RWPE1 (cell line): ENCODE data around the gene UBASH3A.

Source experiments
- CTCF ChIA-PET: fragments of 350-600 bp; sonication (Branson Sonifier 250); formaldehyde crosslinking; extraction: SDS; loops from one replicate; lab custom pipeline; 2021; lab: Yijun Ruan, JAX
- POLR2A ChIA-PET: fragments of 400-600 bp; formaldehyde crosslinking; extraction: SDS; loops from one replicate; lab custom pipeline; 2020; ENCODE audit warnings: antibody characterized with exemption; ENCODE audit not compliant: low non-redundant PET; lab: Yijun Ruan, JAX
- DNase-seq: peaks from one replicate; pipeline ENCODE4 v3.0.0; 2012; ENCODE audit warnings: low spot score
- H3K27ac ChIP-seq: fragments of 450-650 bp; 2 replicates; pipeline ENCODE4 v1.5.1; 2017
- TF ChIP-seq, protein P1 (sequence below): fragments of 450-650 bp; conservative IDR thresholded peaks from 2 replicates; pipeline ENCODE4 v1.5.1; 2017; ENCODE audit warnings: low read depth, mild to moderate bottlenecking

The UBASH3A gene

DNA sequence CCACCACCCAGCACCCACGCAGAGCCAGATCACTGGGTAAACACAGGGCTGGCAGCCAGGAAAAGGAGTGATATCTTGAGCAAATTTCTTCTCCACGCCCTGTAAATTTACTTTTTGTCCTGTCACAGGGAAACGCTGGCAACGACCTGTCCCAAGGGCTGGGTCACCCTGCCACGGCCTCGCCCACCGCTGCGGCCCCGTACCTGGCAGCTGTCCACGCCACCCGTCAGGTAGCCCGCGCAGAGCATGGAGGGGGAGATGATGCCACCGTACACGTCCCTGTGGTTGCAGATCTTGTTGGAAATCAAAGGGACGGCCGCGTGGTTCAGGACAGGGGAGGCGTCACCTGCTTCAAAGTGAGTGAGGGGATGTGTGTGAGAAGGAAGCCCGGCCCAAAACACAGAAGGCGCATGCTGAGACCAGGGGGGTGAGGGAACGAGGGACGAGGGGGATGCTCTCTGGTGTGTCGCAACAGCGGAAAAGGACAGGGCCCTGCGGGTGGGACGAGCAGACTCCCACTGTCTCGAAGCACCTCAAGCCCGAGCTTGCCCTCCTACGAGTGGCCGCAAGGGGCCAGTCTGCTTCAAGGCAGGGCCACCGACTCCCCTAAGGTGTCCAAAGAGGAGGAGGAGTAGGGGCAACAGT lies 27.2 kb upstream of the UBASH3A start:
- H3K27ac ChIP-seq, result no peak overlapping the region
- TF ChIP-seq, protein P1, sequence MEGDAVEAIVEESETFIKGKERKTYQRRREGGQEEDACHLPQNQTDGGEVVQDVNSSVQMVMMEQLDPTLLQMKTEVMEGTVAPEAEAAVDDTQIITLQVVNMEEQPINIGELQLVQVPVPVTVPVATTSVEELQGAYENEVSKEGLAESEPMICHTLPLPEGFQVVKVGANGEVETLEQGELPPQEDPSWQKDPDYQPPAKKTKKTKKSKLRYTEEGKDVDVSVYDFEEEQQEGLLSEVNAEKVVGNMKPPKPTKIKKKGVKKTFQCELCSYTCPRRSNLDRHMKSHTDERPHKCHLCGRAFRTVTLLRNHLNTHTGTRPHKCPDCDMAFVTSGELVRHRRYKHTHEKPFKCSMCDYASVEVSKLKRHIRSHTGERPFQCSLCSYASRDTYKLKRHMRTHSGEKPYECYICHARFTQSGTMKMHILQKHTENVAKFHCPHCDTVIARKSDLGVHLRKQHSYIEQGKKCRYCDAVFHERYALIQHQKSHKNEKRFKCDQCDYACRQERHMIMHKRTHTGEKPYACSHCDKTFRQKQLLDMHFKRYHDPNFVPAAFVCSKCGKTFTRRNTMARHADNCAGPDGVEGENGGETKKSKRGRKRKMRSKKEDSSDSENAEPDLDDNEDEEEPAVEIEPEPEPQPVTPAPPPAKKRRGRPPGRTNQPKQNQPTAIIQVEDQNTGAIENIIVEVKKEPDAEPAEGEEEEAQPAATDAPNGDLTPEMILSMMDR, result no peak
- no peak for DNase-seq
- ChIA-PET POLR2A (no interaction called here), CTCF (interaction anchor here (0.7 kb wide), 1 partner anchor 44 kb away, joined by 3 read pairs; no protein-coding TSS in a partner anchor)

GRCh38 chr21:42377211-42377950 lies 26.3 kb upstream of the UBASH3A start:
- no peak overlapping the region for H3K27ac ChIP-seq
- ChIA-PET CTCF (interaction anchor here (0.7 kb wide), 2 partner anchors 9 to 45 kb away, joined by 3 to 5 read pairs; no protein-coding TSS in a partner anchor), POLR2A (no interaction called here)
- TF ChIP-seq, protein P1, result no peak
- DNase-seq, result no peak

DNA sequence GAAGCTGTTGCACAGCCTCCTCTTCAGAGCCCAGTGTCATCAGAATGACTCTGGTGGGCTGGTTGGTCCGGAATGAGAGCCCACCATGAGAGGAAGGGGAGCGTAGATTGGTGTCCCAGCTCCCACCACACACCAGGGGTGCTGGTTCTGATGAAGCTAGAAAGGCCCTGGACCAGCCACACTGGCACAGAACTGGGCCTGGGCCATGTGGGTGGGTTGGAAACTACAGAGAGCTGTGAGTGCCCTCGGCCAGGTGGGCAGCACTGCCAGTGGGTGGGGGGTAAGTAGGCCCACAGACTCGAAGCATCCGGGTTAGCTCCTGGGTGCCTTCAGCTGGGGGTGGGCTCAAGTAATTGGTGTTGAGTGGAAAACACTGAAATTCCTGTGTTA lies 25.8 kb upstream of the UBASH3A start:
- no peak overlapping the region for H3K27ac ChIP-seq
- DNase-seq, result no peak
- TF ChIP-seq, protein P1, result no peak
- ChIA-PET CTCF (interaction anchor here (0.7 to 0.8 kb wide), 2 partner anchors 10 to 69 kb away, joined by 3 to 5 read pairs; no protein-coding TSS in a partner anchor), POLR2A (no interaction called here)

GRCh38 chr21:42378418-42378817 lies 25.3 kb upstream of the UBASH3A start:
- no peak for DNase-seq
- ChIA-PET POLR2A (no interaction called here), CTCF (interaction anchor here (0.8 kb wide), 1 partner anchor 69 kb away, joined by 3 read pairs; no protein-coding TSS in a partner anchor)
- TF ChIP-seq, protein P1, result no peak
- H3K27ac ChIP-seq, result no peak overlapping the region

- no peak overlapping the region for H3K27ac ChIP-seq
- TF ChIP-seq, protein P1, result no peak
- no peak for DNase-seq
- POLR2A ChIA-PET, result no interaction called here
- CTCF ChIA-PET, result interaction anchor here (0.6 kb wide), 1 partner anchor 153 kb away, joined by 3 read pairs; no protein-coding TSS in a partner anchor
Measured at GRCh38 chr21:42379426-42380215, 24.1 kb upstream of the UBASH3A start.

- peak; percentile 44 for DNase-seq
- POLR2A ChIA-PET, result no interaction called here
- CTCF ChIA-PET, result interaction anchor here (0.5 to 1.3 kb wide), 10 partner anchors 13 to 242 kb away, joined by 3 to 8 read pairs (median 4); partner anchors contain the start of gene TFF1
Measured at GRCh38 chr21:42381347-42381984, 22.2 kb upstream of the UBASH3A start.

More at GRCh38 chr21:42381347-42381984, 22.2 kb upstream of the UBASH3A start:
- TF ChIP-seq, protein P1, result peak; percentile 52
- H3K27ac ChIP-seq, result no peak overlapping the region
